ENCODE data around the gene ARHGEF3.
A peak's percentile ranks its signal among the peaks of the same experiment; 100 is the strongest.
"Not testable (repeated sequence)": the region's sequence is repeated elsewhere in the genome, so short reads cannot be mapped to it uniquely, and the experiment has no call there.

ARHGEF3 gene

GRCh38 chr3:56725175-56725574 lies 76.6 kb downstream of the ARHGEF3 start:
- no peak for DNase-seq (ENCODE audit: low spot score)

DNA sequence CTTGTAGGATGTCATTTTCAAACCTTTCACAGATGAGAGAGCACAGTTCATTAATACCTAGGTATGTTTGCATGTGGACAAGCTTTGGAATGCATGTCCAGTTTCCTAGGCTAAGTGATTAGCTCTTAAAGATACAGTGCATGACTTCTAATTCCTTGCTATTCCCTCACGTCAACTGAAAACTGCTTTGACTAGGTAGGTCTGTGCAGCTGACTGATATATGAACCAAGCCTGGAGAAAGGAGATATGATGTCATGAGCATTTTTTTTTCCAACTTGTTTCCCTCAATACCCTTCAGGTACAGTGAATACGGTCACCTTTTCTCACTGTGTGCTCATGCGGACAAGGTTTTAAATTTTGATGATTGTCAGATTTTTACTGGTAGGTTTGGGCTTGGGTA lies 77.1 kb downstream of the ARHGEF3 start:
- DNase-seq (ENCODE audit: low spot score), result no peak

DNA sequence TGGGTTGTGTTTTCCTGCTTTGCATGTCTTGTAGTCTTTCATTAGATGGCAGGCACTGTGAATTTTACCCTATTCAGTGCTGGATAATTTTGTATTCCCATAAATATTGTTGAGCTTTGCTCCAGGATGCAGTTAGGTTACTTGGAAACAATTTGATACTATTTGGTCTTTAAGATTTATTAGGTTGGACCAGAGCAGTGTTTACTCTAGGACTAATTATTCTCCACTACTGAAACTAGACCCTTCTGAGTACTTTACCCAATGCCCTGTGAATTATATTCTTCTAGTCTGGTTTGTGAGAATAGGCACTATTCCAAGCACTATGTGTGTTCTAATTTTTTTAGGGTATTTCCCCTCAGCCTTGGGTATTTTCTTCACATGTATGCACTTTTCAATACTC lies 80.9 kb downstream of the ARHGEF3 start:
- no peak for DNase-seq (ENCODE audit: low spot score)

DNA sequence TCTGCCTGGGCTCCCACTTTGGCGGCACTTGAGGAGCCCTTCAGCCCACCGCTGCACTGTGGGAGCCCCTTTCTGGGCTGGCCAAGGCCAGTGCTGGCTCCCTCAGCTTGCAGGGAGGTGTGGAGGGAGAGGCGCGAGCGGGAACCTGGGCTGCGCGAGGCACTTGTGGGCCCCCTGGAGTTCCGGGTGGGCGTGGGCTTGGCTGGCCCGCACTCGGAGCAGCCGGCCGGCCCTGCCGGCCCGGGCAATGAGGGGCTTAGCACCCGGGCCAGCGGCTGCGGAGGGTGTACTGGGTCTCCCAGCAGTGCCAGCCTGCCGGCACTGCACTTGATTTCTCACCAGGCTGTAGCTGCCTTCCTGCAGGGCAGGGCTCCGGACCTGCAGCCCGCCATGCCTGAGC lies 82.9 kb downstream of the ARHGEF3 start:
- DNase-seq (ENCODE audit: low spot score), result not testable (repeated sequence)

- DNase-seq (ENCODE audit: low spot score), result no peak
Measured at GRCh38 chr3:56711344-56711743, 90.4 kb downstream of the ARHGEF3 start.

GRCh38 chr3:56707412-56707811 lies 94.3 kb downstream of the ARHGEF3 start:
- not testable (repeated sequence) for DNase-seq (ENCODE audit: low spot score)

DNA sequence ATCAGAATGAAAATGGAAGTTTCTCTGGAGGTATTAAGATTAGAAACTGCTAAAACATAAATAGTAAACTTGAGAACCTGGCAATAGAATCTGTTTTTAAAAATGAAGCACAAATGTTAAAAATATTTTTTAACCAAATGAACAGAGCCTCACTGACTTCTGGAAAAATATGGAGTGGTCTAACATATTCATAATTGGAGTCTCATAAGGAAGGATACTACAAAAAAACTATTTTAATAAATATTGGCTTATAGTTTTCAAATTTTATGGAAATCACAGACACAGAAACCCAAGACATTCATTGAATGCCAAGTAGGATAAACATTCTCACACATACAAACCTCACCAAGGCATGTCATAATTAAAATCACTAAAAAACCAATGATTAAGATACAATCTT lies 95.1 kb downstream of the ARHGEF3 start:
- no peak for DNase-seq (ENCODE audit: low spot score)

- DNase-seq (ENCODE audit: low spot score), result no peak
Measured at GRCh38 chr3:56704706-56705105, 97.0 kb downstream of the ARHGEF3 start.

DNA sequence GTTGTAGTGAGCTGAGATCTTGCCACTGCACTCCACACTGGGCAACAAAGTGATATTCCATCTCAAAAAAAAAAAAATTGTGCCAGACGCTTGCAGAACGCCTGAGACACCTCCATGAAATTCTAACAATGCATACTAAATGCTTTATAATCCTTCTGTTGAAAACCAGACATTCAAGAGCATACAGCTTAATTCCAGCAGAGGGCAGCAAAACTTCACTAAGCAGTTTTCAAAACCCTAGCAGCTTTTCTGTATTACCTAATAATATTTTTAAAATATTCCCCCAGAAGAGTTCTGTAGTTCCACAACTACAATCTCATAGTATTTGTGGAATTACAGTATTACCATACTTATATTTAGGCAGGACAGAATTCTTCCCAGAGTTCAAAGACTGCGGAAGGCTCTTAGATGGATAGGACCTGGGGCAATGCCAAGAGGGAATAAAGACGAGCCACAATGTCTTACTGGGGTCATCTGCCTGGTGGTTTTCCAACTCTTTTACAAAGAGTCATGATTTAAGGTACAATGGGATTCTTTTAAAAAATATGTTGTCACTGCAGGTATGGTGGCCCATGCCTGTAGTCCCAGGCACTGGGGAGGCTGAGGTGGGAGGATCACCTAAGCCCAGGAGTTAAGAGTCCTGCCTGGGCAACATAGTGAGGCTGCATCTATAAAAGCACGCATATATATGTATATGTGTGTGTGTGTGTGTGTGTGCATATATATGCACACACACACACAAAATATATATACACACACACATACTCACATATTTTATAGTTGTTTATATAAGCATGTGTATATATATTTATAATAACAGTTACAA lies 99.0 kb downstream of the ARHGEF3 start:
- DNase-seq (ENCODE audit: low spot score), result no peak

GRCh38 chr3:56700151-56700550 lies 101.6 kb downstream of the ARHGEF3 start:
- DNase-seq (ENCODE audit: low spot score), result no peak

- no peak for DNase-seq (ENCODE audit: low spot score)
Measured at GRCh38 chr3:56694867-56695683, 106.7 kb downstream of the ARHGEF3 start.

GRCh38 chr3:56693750-56694149 lies 108.0 kb downstream of the ARHGEF3 start:
- no peak for DNase-seq (ENCODE audit: low spot score)

- not testable (repeated sequence) for DNase-seq (ENCODE audit: low spot score)
Measured at GRCh38 chr3:56692520-56693433, 109.0 kb downstream of the ARHGEF3 start.

DNA sequence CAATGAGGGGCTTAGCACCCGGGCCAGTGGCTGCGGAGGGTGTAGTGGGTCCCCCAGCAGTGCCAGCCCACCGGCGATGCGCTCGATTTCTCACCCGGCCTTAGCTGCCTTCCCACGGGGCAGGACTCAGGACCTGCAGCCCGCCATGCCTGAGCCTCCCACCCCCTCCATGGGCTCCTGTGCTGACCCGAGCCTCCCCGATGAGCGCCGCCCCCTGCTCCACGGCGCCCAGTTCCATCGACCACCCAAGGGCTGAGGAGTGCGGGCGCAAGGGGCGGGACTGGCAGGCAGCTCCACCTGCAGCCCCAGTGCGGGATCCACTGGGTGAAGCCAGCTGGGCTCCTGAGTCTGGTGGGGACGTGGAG lies 109.8 kb downstream of the ARHGEF3 start:
- not testable (repeated sequence) for DNase-seq (ENCODE audit: low spot score)

DNA sequence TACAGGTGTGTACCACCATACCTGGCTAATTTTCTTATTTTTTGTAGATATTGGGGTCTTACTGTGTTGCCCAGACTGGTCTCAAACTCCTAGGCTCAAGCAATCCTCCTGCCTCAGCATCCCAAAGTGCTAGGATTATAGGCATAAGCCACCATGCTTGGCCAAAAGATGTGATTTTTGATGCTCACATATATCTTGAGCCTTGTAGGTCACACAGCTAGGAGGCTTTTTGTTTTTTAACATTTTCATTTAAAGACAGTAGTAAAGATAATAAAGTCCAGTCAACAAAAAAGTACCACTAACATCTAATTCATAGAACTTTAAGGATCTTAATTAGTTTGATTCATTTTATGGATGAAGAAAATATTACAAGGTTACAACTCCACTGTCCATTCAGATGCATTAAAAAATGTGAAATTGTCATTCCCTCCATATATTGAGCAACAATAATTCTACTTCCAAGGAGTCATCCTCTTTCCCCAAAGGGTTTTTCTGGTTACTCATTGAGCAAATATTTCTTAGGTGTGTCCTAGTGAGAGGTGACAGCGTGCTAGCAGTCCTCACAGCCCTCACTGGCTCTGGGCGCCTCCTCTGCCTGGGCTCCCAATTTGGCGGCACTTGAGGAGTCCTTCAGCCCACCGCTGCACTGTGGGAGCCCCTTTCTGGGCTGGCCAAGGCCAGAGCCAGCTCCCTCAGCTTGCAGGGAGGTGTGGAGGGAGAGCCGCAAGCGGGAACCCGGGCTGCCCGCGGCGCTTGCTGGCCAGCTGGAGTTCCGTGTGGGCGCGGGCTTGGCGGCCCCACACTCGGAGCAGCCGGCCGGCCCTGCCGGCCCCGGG lies 110.4 kb downstream of the ARHGEF3 start:
- DNase-seq (ENCODE audit: low spot score), result no peak

GRCh38 chr3:56689303-56689702 lies 112.4 kb downstream of the ARHGEF3 start:
- DNase-seq (ENCODE audit: low spot score), result no peak

DNA sequence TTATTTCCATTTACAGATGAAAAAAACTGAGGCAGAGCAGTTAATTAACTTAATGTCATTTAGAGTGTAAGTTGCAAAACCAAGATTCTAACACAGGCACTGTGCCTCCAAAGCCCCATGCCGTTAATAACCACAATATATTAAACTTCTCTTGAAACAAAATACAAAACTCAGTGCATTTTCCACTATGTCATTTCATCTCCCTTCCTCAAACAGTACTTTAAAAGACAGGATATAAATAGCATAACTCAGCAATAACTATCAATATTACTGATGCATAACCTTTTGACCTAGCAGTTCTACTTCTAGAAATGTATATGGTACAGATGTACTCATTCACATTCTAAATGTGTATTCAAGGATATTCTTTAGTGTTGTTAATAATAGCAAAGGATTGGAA lies 113.6 kb downstream of the ARHGEF3 start:
- DNase-seq (ENCODE audit: low spot score), result no peak

DNA sequence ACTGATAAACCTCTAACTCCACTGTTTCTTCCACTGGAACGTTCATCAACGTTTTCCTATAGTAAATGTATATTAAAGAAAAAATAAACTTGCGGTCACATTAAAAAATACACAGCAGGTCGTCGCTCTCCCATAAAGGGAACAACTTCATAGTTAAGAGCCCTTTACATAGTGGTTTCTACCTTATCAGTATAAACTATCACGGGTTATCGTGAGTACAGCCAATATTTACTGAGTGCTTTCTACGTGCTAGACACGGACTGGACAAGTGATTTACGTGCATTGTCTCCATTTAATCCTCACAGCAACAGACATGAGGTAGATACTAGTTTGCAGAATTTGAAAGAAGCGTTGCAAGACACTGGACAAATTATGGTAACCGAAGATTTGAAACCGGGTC lies 117.7 kb downstream of the ARHGEF3 start:
- DNase-seq (ENCODE audit: low spot score), result no peak

- DNase-seq (ENCODE audit: low spot score), result peak; percentile 92
Measured at GRCh38 chr3:56683122-56683817, 118.5 kb downstream of the ARHGEF3 start, which contains the start of gene TASOR. Gene TASOR, minus strand, starts transcription at chr3:56683265. Its CDS starts 259 bp downstream, at chr3:56683006.

GRCh38 chr3:56682462-56683121 lies 119.2 kb downstream of the ARHGEF3 start:
- DNase-seq (ENCODE audit: low spot score), result peak; percentile 88
